Activated naive CD8-positive, alpha-beta T cell treated with anti-CD3 and anti-CD28 coated beads, Interleukin-2, amount 10 ng/mL, durations not matched to agents 7 days and 5 days (primary cell): ENCODE measurements around the gene SLC6A18. TPM values are rescaled to one million over a fixed set of nuclear protein-coding genes. Genes with fewer than 3 reads are reported as not detected.
A peak's percentile ranks its signal among the peaks of the same experiment; 100 is the strongest.

Experiments
- ATAC-seq: fragments of 150-1000 bp; cut with Tn5 transposase; one replicate; pipeline ENCODE4 v1.10.0; 2021; ENCODE audit warnings: low read depth, moderate library complexity
- POLR2A ChIA-PET: fragments of 350-600 bp; sonication (Branson Sonifier 250); formaldehyde crosslinking; loops from one replicate; lab custom pipeline; 2021; ENCODE audit warnings: antibody characterized with exemption; lab: Charles Lee
- DNase-seq: peaks from one replicate; pipeline ENCODE4 v3.0.0; 2021
- H3K27ac Mint-ChIP-seq: one replicate; pipeline ENCODE4 v1.8.0; 2022; ENCODE audit warnings: mild to moderate bottlenecking, mixed read lengths
- H3K27me3 Mint-ChIP-seq: one replicate; pipeline ENCODE4 v1.8.0; 2022; ENCODE audit warnings: mild to moderate bottlenecking, moderate library complexity, mixed read lengths
- H3K36me3 Mint-ChIP-seq: one replicate; pipeline ENCODE4 v1.8.0; 2021; ENCODE audit warnings: mild to moderate bottlenecking, mixed read lengths
- H3K4me1 Mint-ChIP-seq: one replicate; pipeline ENCODE4 v1.8.0; 2021; ENCODE audit warnings: mixed read lengths
- H3K4me3 Mint-ChIP-seq: one replicate; pipeline ENCODE4 v1.8.0; 2022; ENCODE audit warnings: mild to moderate bottlenecking, moderate library complexity, mixed read lengths
- H3K9me3 Mint-ChIP-seq: one replicate; pipeline ENCODE4 v1.8.0; 2021; ENCODE audit warnings: mixed read lengths
- total RNA-seq, 2 experiments: library from RNA; stranded (reverse); gene quantifications; one replicate each; pipeline ENCODE4 v1.2.3, GENCODE V29; 2021

SLC6A18 gene
- not detected for total RNA-seq

GRCh38 chr5:1225081-1225480 is at the start of gene SLC6A18:
Gene SLC6A18, plus strand, starts transcription at chr5:1225381. Its CDS starts 97 bp downstream, at chr5:1225478.
- Mint-ChIP-seq H3K4me1 (peaks cover 12% of the 10 kb centered on the region), H3K27me3 (peaks cover 33% of the 10 kb centered on the region), H3K9me3 (peaks cover 3% of the 10 kb centered on the region), H3K27ac (no peak within 1 kb of the TSS), H3K36me3 (no peaks in the 10 kb centered on the region), H3K4me3 (no peak within 1 kb of the TSS)
- ATAC-seq, result no peak
- POLR2A ChIA-PET, result no interaction called here
- DNase-seq, result no peak

DNA sequence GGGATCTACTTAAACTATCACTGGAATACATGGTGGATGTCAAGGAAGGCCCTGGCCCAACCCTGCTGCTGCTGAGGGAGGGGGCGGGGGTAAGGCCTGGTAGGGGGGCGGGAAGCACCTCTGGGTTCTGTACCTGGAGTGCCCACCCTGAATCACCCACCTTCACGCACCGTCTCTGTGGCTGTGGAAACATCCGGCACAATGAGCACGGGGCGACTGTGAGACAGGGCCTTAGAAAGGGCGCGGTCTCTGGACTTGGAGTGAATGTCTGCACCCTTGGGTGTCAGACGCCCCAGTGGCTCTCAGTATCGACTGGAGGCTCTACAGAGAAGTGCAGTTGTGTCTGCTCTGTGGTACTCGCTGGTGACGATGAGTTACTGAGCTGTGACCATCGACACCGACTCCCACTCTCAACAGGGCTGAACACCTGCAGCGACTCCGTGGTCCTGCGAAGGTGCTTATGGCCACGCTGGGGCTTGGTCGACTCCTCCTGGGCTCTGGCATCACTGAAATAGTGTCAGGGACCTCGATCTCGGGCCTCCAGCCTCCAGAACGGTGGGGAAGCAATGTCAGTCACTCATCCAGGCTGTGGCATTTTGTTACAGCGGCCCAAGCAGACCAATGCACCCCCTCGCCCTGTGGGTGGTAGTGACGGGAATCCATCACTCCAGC is 49.2 kb upstream of the SLC6A18 start:
- H3K4me1 Mint-ChIP-seq, result peaks cover 5% of the 10 kb centered on the region
- no peaks in the 10 kb centered on the region for H3K27me3 Mint-ChIP-seq

DNA sequence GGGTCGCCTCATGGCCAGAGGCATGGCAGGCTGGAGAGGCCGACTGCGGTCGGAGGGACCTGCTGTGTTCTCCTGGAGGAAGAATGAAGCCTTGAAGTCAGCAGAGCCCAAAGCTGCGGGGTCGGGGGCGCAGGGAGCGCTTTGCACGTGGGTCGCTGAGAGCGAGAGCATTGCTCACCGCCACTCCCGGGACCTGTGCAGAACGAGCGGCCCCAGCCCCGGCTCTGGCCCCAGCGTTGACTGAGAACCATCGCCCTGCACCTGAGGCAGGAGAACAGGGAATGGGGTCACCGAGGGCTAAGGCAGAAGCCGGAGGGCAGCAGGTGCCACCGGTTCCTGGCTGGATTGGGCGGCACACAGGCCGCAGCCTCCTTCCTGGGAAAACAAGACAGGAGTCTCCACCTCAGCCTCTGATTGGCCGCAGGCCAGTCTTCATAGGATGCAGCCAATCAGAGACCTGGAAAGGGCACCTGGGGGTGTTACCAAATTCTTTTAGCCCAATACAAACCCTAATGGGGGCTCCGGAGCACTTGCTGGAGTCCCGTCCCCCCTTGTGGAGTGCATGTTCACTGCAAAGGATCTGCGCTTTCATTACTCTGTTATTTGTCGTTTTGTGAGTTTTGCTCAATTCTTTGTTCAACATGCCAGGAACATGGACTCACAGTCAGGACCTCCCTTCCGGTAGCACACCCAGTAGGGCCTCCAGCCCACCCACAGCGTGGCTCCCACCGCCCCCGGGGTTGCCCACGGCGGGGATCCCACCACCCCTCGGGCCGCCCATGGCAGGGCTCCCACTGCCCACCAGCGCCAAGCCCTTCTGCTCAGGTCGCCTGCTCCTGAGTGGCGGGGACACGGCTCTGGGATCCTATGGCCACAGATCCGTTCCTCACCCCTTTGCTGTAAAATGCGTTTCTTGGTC is 48.4 kb upstream of the SLC6A18 start:
- Mint-ChIP-seq H3K36me3 (no peaks in the 10 kb centered on the region), H3K27ac (no peak overlapping the region), H3K4me1 (peaks cover 5% of the 10 kb centered on the region), H3K9me3 (no peaks in the 10 kb centered on the region), H3K4me3 (no peak overlapping the region), H3K27me3 (no peaks in the 10 kb centered on the region)
- POLR2A ChIA-PET, result no interaction called here
- ATAC-seq, result no peak
- DNase-seq, result peak; percentile 24

More for the DNA sequence above, 49.2 kb upstream of the SLC6A18 start:
- Mint-ChIP-seq H3K36me3 (no peaks in the 10 kb centered on the region), H3K27ac (no peak overlapping the region), H3K9me3 (no peaks in the 10 kb centered on the region), H3K4me3 (no peak overlapping the region)
- peak; percentile 11 for DNase-seq
- POLR2A ChIA-PET, result no interaction called here
- ATAC-seq, result no peak

DNA sequence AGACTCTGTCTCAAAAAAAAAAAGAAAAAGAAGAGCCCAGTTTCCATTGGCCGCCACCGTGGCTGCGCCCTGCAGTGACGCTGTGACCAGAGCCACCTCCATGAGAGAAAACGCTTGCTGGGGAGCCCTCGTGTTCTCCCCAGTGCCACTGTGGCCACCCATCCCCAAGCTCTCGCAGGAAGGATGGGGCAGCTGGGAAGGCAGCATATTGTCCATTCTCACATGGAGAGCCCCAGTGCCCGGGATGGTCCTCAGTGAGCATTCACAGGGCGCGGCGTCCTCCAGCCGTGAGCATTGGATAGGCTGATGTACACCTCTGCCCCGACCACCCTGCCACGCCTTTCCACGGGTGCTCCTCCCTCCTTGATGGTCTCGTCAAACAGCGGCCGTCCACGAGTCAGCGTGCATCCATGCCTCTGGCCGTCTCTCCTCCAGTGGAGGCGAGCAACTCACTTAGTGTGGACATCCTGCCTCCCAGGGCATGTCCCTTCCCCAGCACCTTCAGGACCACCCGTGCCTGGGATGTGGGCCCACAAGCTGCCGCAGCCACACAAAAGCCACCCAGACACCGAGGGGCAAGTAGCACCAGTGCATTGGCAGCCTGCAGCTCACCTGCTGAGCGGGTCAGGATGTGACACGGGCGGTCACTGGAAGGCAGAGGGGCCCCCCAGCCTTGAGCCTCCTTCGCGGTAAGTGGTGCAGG is 47.2 kb upstream of the SLC6A18 start:
- H3K9me3 Mint-ChIP-seq, result no peaks in the 10 kb centered on the region
- no peak overlapping the region for H3K27ac Mint-ChIP-seq
- no peaks in the 10 kb centered on the region for H3K36me3 Mint-ChIP-seq
- POLR2A ChIA-PET, result no interaction called here
- DNase-seq (peak; percentile 17), ATAC-seq (no peak)
- peaks cover 3% of the 10 kb centered on the region for H3K4me1 Mint-ChIP-seq
- H3K4me3 Mint-ChIP-seq, result no peak overlapping the region
- no peaks in the 10 kb centered on the region for H3K27me3 Mint-ChIP-seq

DNA sequence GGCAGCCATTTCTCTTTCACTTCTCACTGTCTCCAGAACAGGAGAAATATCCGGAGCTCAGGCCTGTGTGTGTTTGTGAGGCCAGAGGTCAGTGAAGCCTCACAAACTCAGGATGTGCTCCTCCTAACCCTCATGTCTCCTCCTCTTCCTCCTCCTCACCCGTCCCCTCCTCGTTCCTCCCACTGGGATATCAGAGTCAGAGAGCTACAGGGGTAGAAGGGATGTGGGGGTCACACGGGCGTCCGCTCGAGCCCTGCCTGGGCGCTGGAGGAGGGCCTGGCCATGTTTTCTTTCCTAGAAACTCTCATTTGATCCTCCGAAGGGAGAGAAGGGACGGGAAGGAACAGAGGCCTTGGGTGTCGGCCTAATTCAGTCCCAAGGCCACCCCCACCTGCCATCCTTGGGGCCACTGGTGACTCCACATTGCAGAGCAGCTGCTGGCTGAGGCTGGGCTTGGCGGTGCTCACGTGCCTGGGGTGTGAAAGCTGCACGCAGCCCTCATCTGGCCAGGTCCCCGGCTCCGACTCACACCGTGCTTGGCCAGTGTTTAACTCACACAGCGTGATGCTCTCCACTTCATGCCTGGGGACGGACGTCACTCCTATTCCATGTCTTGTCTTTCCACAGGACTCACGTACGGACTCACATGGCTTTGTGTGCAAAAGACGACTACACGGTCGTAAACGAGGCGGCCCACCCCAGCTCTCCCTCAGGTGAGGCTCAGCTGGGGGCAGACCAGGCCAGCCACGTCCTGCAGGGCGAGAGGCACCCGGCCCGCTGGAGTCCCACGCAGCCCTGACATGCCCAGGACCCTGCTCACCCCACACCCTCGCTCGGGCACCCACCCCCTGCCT is 46.4 kb upstream of the SLC6A18 start:
- Mint-ChIP-seq H3K9me3 (no peaks in the 10 kb centered on the region), H3K4me3 (no peak overlapping the region), H3K27ac (no peak overlapping the region), H3K36me3 (no peaks in the 10 kb centered on the region), H3K4me1 (no peaks in the 10 kb centered on the region), H3K27me3 (no peaks in the 10 kb centered on the region)
- POLR2A ChIA-PET, result no interaction called here
- no peak for ATAC-seq
- DNase-seq, result no peak

DNA sequence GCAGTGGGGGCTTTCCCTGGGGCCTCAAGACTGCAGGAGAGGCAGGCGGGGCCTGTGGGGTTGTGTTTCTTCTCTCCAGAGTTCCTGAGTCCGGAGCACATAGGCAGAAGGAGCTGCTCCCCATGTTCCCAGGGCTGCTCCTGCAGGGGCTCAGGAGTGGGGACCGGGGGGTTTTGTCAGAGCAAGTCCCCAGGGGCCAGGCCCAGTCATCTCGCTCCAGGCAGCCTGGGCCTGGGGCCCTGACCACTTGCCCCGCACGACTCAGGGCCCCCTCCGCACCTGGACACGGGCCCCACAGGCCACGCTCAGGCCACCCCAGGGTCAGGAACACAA is 45.8 kb upstream of the SLC6A18 start:
- Mint-ChIP-seq H3K4me3 (no peak overlapping the region), H3K4me1 (no peaks in the 10 kb centered on the region), H3K36me3 (no peaks in the 10 kb centered on the region), H3K27me3 (no peaks in the 10 kb centered on the region), H3K9me3 (no peaks in the 10 kb centered on the region), H3K27ac (no peak overlapping the region)
- ATAC-seq (no peak), DNase-seq (no peak)
- POLR2A ChIA-PET, result no interaction called here

GRCh38 chr5:1180096-1180495 is 45.1 kb upstream of the SLC6A18 start:
- POLR2A ChIA-PET, result no interaction called here
- H3K36me3 Mint-ChIP-seq, result no peaks in the 10 kb centered on the region
- H3K4me3 Mint-ChIP-seq, result no peak overlapping the region
- ATAC-seq, result no peak
- H3K27me3 Mint-ChIP-seq, result no peaks in the 10 kb centered on the region
- no peaks in the 10 kb centered on the region for H3K4me1 Mint-ChIP-seq
- H3K27ac Mint-ChIP-seq, result no peak overlapping the region
- H3K9me3 Mint-ChIP-seq, result no peaks in the 10 kb centered on the region
- DNase-seq, result no peak

DNA sequence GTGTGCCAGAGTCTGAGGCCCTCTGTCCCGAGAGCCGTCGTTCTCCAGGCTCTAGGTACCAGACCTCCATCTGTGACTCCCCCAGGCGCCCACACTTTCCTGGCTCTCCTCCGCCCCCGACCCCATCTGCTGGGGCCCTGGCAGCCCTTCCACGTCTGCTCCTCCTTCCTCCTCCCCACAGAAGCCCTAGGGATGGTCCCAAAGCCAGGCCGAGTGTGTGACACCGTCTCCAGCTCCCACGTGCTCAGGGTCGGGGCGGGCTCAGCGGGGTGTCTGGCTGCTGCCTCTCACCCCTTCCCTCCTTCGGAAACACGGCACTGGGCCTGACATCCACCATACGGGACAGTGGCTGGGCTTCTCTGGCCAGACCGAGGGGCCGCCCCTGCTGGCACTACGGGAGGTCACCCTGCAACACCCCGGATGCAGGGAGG is 44.3 kb upstream of the SLC6A18 start:
- peak; percentile 13 for DNase-seq
- Mint-ChIP-seq H3K4me1 (no peaks in the 10 kb centered on the region), H3K36me3 (no peaks in the 10 kb centered on the region)

DNA sequence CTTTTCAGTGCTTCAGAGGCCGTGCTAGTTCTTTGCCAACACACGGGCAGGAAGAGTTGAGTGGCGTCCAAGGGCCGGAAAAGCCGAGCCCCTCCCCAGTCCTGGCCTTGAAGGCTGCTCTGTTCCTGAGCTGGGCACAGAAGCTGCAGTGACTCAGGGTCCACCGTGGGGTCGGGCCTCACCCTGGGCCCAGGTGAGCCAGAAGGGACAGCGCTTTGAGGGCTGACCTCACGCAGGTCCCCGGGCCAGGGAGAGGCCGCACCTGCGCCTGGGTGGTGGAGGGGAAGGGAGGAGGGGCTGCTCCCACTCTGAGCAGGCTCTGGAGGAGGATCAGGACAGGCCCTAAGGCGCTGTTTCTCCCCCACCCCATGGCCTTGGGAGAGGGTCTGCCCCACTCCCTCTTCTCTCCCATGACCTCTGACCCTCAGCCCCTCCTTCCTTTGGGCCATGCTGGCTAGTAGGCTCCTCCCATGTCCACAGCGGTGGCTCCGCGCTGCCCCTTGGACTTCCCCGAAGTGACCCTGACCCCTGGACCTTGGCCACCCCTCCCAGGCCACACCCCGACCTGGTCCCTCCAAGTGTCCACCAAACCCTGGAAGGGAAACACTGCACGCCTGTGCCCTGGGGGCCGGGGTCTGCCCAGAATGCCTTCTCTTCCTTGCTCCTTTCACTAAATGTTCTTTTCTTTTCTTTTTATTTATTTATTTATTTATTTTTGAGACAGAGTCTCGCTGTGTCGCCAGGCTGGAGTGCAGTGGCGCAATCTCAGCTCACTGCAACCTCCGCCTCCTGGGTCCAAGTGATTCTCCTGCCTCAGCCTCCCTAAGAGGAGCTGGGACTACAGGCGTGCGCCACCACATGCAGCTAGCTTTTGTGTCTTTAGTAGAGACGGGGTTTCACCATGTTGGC is 43.5 kb upstream of the SLC6A18 start:
- POLR2A ChIA-PET, result no interaction called here
- DNase-seq (peak; percentile 23), ATAC-seq (no peak)
- Mint-ChIP-seq H3K36me3 (no peaks in the 10 kb centered on the region), H3K27me3 (no peaks in the 10 kb centered on the region), H3K9me3 (no peaks in the 10 kb centered on the region), H3K4me3 (no peak overlapping the region), H3K4me1 (no peaks in the 10 kb centered on the region), H3K27ac (no peak overlapping the region)

More for the DNA sequence above, 44.3 kb upstream of the SLC6A18 start:
- no peaks in the 10 kb centered on the region for H3K9me3 Mint-ChIP-seq
- H3K4me3 Mint-ChIP-seq, result no peak overlapping the region
- no peak overlapping the region for H3K27ac Mint-ChIP-seq
- POLR2A ChIA-PET, result no interaction called here
- H3K27me3 Mint-ChIP-seq, result no peaks in the 10 kb centered on the region
- ATAC-seq, result no peak

DNA sequence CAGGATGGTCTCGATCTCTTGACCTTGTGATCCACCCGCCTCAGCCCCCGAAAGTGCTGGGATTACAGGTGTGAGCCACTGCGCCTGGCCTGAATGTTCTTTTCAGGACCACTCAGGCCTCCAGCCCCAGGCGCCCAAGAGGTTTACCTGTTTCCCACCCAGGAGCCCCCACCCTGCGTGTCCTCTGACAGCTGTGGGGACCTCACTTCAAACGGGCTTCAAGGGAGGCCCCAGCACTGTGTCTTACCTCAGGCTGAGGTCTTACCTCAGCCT is 42.9 kb upstream of the SLC6A18 start:
- H3K27ac Mint-ChIP-seq, result no peak overlapping the region
- no peaks in the 10 kb centered on the region for H3K27me3 Mint-ChIP-seq
- DNase-seq (peak; percentile 19), ATAC-seq (no peak)
- no peaks in the 10 kb centered on the region for H3K36me3 Mint-ChIP-seq
- POLR2A ChIA-PET, result no interaction called here
- H3K9me3 Mint-ChIP-seq, result no peaks in the 10 kb centered on the region
- no peak overlapping the region for H3K4me3 Mint-ChIP-seq
- no peaks in the 10 kb centered on the region for H3K4me1 Mint-ChIP-seq

GRCh38 chr5:1182633-1183423 is 42.4 kb upstream of the SLC6A18 start:
- Mint-ChIP-seq H3K36me3 (no peaks in the 10 kb centered on the region), H3K27me3 (no peaks in the 10 kb centered on the region), H3K9me3 (no peaks in the 10 kb centered on the region), H3K27ac (no peak overlapping the region), H3K4me3 (no peak overlapping the region), H3K4me1 (no peaks in the 10 kb centered on the region)
- DNase-seq (peak; percentile 19), ATAC-seq (no peak)
- POLR2A ChIA-PET, result no interaction called here
